ENCODE data around the gene SAMD13. TPM values are rescaled to one million over a fixed set of nuclear protein-coding genes. Genes with fewer than 3 reads are reported as not detected.

Gene SAMD13
- total and polyA plus RNA-seq, 4 donors, result 0.30 to 3.4 (median 0.65) TPM

DNA sequence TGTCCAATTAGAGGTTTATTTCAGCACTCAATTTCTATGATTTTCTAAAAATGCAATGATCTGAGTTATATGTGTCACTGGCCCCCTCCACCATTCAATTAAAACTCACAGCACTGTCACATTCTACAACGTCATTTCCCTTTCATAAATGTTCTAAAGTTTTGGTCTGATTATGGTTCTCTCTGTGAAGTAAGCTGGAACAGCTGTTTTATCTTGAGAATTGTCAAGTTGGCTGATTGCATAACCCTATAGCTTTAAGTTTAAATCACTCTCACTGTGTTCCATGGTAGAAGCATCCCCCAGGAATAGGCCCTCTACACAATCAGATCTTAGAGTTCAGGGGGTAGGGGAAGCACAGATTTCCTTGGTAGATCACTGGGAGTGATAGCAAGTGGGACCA is 55.4 kb downstream of the SAMD13 start:
- no peak overlapping the region for H3K9ac ChIP-seq (ENCODE audit: insufficient read depth in 1 of 2, low read length in 2 of 2)
- ATAC-seq (ENCODE audit: insufficient read depth, low FRiP score) (no peak), DNase-seq (peak in 2 of 3 donors; percentile 39 to 57)
- 74 to 77% methylated on average over 1 of the region's 1 CpG for WGBS, 2 donors
- peaks cover 0 to 3% (median 0%) of the 10 kb centered on the region in 5 donors for H3K4me1 ChIP-seq (ENCODE audit: control insufficient read depth in 5 of 5, insufficient read depth in 5 of 5, low read length in 5 of 5)
- H3K9me3 ChIP-seq (ENCODE audit: control insufficient read depth in 4 of 4, insufficient read depth in 3 of 4, low read length in 3 of 4), result no peaks in the 10 kb centered on the region
- TF ChIP-seq CTCF (IDR thresholded peaks at IDR 0.05; ENCODE audit: control extremely low read depth, extremely low read depth), result no peak
- H3K36me3 ChIP-seq (ENCODE audit: control insufficient read depth in 4 of 4, insufficient read depth in 4 of 4, low read length in 4 of 4), result no peaks in the 10 kb centered on the region
- no peak overlapping the region for H3K4me3 ChIP-seq
- H3K27ac ChIP-seq (ENCODE audit: low read depth in 1 of 2, low read length in 1 of 2), result no peak overlapping the region
- no peaks in the 10 kb centered on the region for H3K27me3 ChIP-seq (ENCODE audit: control insufficient read depth in 3 of 3, insufficient read depth in 3 of 3, low read length in 2 of 3)

- Histone ChIP-seq H3K27ac (ENCODE audit: low read depth in 1 of 2, low read length in 1 of 2) (no peak overlapping the region), H3K4me1 (ENCODE audit: control insufficient read depth in 5 of 5, insufficient read depth in 5 of 5, low read length in 5 of 5) (peaks cover 0 to 3% (median 0%) of the 10 kb centered on the region in 5 donors), H3K36me3 (ENCODE audit: control insufficient read depth in 4 of 4, insufficient read depth in 4 of 4, low read length in 4 of 4) (no peaks in the 10 kb centered on the region), H3K27me3 (ENCODE audit: control insufficient read depth in 3 of 3, insufficient read depth in 3 of 3, low read length in 2 of 3) (no peaks in the 10 kb centered on the region), H3K4me3 (no peak overlapping the region), H3K9ac (ENCODE audit: insufficient read depth in 1 of 2, low read length in 2 of 2) (no peak overlapping the region), H3K9me3 (ENCODE audit: control insufficient read depth in 4 of 4, insufficient read depth in 3 of 4, low read length in 3 of 4) (no peaks in the 10 kb centered on the region)
- WGBS, 2 donors, result 93 to 95% methylated on average over 4 of the region's 4 CpGs
- DNase-seq, result no peak
- TF ChIP-seq CTCF (IDR thresholded peaks at IDR 0.05; ENCODE audit: control extremely low read depth, extremely low read depth), result no peak
- no peak for ATAC-seq (ENCODE audit: insufficient read depth, low FRiP score)
Measured at GRCh38 chr1:84358695-84359094, 57.2 kb downstream of the SAMD13 start.

DNA sequence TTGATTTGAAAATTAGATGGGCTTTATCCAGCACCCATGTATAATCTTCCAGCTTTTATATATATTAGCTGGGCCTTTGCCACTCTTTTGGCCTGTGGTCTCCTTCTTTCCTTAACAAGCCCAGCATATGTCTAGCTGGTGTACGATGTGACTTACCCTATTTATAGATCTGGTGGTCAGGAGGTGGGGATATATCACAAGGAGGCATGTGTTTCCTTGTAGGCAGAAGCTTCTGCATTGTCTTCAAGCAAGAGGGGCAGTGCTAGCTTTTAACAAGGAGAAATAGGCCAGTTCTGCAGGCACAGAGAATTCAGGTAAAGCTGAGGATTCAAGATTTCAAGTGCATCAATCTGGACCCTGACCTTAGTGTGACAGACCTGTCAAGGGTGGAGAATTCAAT is 58.8 kb downstream of the SAMD13 start:
- H3K4me3 ChIP-seq, result no peak overlapping the region
- no peaks in the 10 kb centered on the region for H3K27me3 ChIP-seq (ENCODE audit: control insufficient read depth in 3 of 3, insufficient read depth in 3 of 3, low read length in 2 of 3)
- ATAC-seq (ENCODE audit: insufficient read depth, low FRiP score) (no peak), DNase-seq (no peak)
- no peak for TF ChIP-seq CTCF (IDR thresholded peaks at IDR 0.05; ENCODE audit: control extremely low read depth, extremely low read depth)
- H3K27ac ChIP-seq (ENCODE audit: low read depth in 1 of 2, low read length in 1 of 2), result no peak overlapping the region
- no peaks in the 10 kb centered on the region for H3K4me1 ChIP-seq (ENCODE audit: control insufficient read depth in 5 of 5, insufficient read depth in 5 of 5, low read length in 5 of 5)
- 23 to 65% methylated on average over 1 of the region's 1 CpG for WGBS, 2 donors
- H3K9ac ChIP-seq (ENCODE audit: insufficient read depth in 1 of 2, low read length in 2 of 2), result no peak overlapping the region
- no peaks in the 10 kb centered on the region for H3K9me3 ChIP-seq (ENCODE audit: control insufficient read depth in 4 of 4, insufficient read depth in 3 of 4, low read length in 3 of 4)
- no peaks in the 10 kb centered on the region for H3K36me3 ChIP-seq (ENCODE audit: control insufficient read depth in 4 of 4, insufficient read depth in 4 of 4, low read length in 4 of 4)

DNA sequence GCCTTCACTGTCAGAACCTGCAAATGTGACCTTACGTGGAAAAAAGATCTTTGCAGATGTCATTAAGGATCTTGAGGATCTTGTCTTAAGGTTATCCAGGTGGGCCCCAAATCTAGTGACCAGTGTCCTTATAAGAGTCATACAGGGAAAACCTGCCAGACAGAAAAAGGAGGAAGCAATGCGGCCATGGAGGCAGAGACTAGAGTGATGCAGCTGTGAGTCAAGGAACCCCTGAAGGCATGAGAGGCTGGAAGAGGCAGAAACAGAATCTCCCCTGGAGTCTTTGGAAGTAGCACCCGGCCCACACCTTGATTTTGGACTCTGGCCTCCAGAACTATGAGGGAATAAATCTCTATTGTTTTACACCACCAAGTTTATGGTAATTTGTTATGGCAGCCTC is 60.3 kb downstream of the SAMD13 start:
- Histone ChIP-seq H3K9me3 (ENCODE audit: control insufficient read depth in 4 of 4, insufficient read depth in 3 of 4, low read length in 3 of 4) (no peaks in the 10 kb centered on the region), H3K27ac (ENCODE audit: low read depth in 1 of 2, low read length in 1 of 2) (no peak overlapping the region), H3K4me3 (no peak overlapping the region), H3K36me3 (ENCODE audit: control insufficient read depth in 4 of 4, insufficient read depth in 4 of 4, low read length in 4 of 4) (no peaks in the 10 kb centered on the region), H3K4me1 (ENCODE audit: control insufficient read depth in 5 of 5, insufficient read depth in 5 of 5, low read length in 5 of 5) (peaks cover 0 to 2% (median 0%) of the 10 kb centered on the region in 5 donors), H3K27me3 (ENCODE audit: control insufficient read depth in 3 of 3, insufficient read depth in 3 of 3, low read length in 2 of 3) (no peaks in the 10 kb centered on the region), H3K9ac (ENCODE audit: insufficient read depth in 1 of 2, low read length in 2 of 2) (no peak overlapping the region)
- ATAC-seq (ENCODE audit: insufficient read depth, low FRiP score) (no peak), DNase-seq (no peak)
- 93 to 94% methylated on average over 3 of the region's 3 CpGs for WGBS, 2 donors
- no peak for TF ChIP-seq CTCF (IDR thresholded peaks at IDR 0.05; ENCODE audit: control extremely low read depth, extremely low read depth)
